Tibial nerve (tissue), 4 donors: ENCODE data around the gene DPEP2NB.

Experiments
- CTCF ChIP-seq, 5 experiments: fragments of 200-600 bp in 3 of 5; fragments of 450-650 bp in 2 of 5; sonication (generic) in 3 of 5; IDR thresholded peaks; one replicate each; pipeline ENCODE4 v1.5.1; 2016 to 2019; ENCODE audit warnings: antibody characterized with exemption in 5 of 5, mild to moderate bottlenecking in 3 of 5, moderate library complexity in 2 of 5
- EP300 ChIP-seq, 2 donors: sonication (generic); formaldehyde crosslinking; IDR thresholded peaks; one replicate each; pipeline ENCODE4 v1.6.1; 2017; ENCODE audit warnings: antibody characterized with exemption in 2 of 2, mild to moderate bottlenecking in 1 of 2
- POLR2A ChIP-seq, 2 donors: fragments of 450-650 bp; IDR thresholded peaks; one replicate each; pipeline ENCODE4 v1.6.1; 2017; ENCODE audit warnings: antibody characterized with exemption in 2 of 2, mild to moderate bottlenecking in 2 of 2, moderate library complexity in 2 of 2

- TF ChIP-seq CTCF (IDR thresholded peaks at IDR 0.05) (no peak), POLR2A (IDR thresholded peaks at IDR 0.05) (no peak), EP300 (IDR thresholded peaks at IDR 0.05) (no peak)
These were observed 38.1 kb downstream of the DPEP2NB start for GRCh38 chr16:67977469-67978227.
